Large intestine (tissue), 3 donors: ENCODE data around the gene KIF26B. TPM values are rescaled to one million over a fixed set of nuclear protein-coding genes. Genes with fewer than 3 reads are reported as not detected.

Experiments used
- DNase-seq, 2 donors: peaks; one replicate each; pipeline versions ENCODE4 v3.0.0 to v3.0.0-alpha.2; 2013
- H3K27ac ChIP-seq: one replicate; pipeline ENCODE4 v1.5.1; 2013; ENCODE audit warnings: low read length
- H3K27me3 ChIP-seq: 2 replicates; pipeline ENCODE4 v1.6.1; 2013; ENCODE audit warnings: low read length; ENCODE audit not compliant: control insufficient read depth, insufficient read depth
- H3K36me3 ChIP-seq: 2 replicates; pipeline ENCODE4 v1.6.1; 2013; ENCODE audit warnings: low read length; ENCODE audit not compliant: control insufficient read depth, insufficient read depth
- H3K4me1 ChIP-seq: one replicate; pipeline ENCODE4 v1.6.1; 2013; ENCODE audit warnings: low read length; ENCODE audit not compliant: control insufficient read depth, insufficient read depth
- H3K4me3 ChIP-seq: one replicate; pipeline ENCODE4 v1.5.1; 2013; ENCODE audit warnings: low read length
- H3K9me3 ChIP-seq: one replicate; pipeline ENCODE4 v1.6.1; 2013; ENCODE audit warnings: mild to moderate bottlenecking, low read depth, low read length, moderate library complexity; ENCODE audit not compliant: control insufficient read depth
- WGBS: methylation state at CpG from one replicate; pipeline ENCODE4 v1.1.5; 2013; ENCODE audit warnings: low lambda C conversion rate; ENCODE audit not compliant: insufficient coverage; 5-methylcytosine and 5-hydroxymethylcytosine counted together
- polyA plus RNA-seq: library from polyadenylated mRNA; unstranded; fragments of 120-200 nt; gene quantifications from one replicate; pipeline ENCODE4 v1.2.1, GENCODE V29; 2013

Gene KIF26B
- polyA plus RNA-seq, 1 donor = 3.9 TPM

GRCh38 chr1:245235156-245235555 lies 80.4 kb downstream of the KIF26B start:
- no peak overlapping the region for H3K4me3 ChIP-seq
- no peaks in the 10 kb centered on the region for H3K4me1 ChIP-seq
- H3K36me3 ChIP-seq = no peaks in the 10 kb centered on the region
- WGBS = 44% methylated on average over 2 of the region's 6 CpGs
- H3K27me3 ChIP-seq = no peaks in the 10 kb centered on the region
- no peak overlapping the region for H3K27ac ChIP-seq
- no peaks in the 10 kb centered on the region for H3K9me3 ChIP-seq
- no peak for DNase-seq

GRCh38 chr1:245240648-245241165 lies 85.9 kb downstream of the KIF26B start:
- H3K27ac ChIP-seq = no peak overlapping the region
- H3K4me1 ChIP-seq = no peaks in the 10 kb centered on the region
- no CpG with 5 or more reads among the region's 6 CpGs for WGBS
- no peaks in the 10 kb centered on the region for H3K9me3 ChIP-seq
- no peaks in the 10 kb centered on the region for H3K36me3 ChIP-seq
- H3K4me3 ChIP-seq = no peak overlapping the region
- peak in 1 of 2 donors; percentile 39 for DNase-seq
- no peaks in the 10 kb centered on the region for H3K27me3 ChIP-seq

GRCh38 chr1:245241526-245242130 lies 86.8 kb downstream of the KIF26B start:
- H3K27ac ChIP-seq = no peak overlapping the region
- H3K36me3 ChIP-seq = no peaks in the 10 kb centered on the region
- H3K27me3 ChIP-seq = no peaks in the 10 kb centered on the region
- DNase-seq = no peak
- H3K4me1 ChIP-seq = no peaks in the 10 kb centered on the region
- no peaks in the 10 kb centered on the region for H3K9me3 ChIP-seq
- H3K4me3 ChIP-seq = no peak overlapping the region
- no CpG with 5 or more reads among the region's 14 CpGs for WGBS

DNA sequence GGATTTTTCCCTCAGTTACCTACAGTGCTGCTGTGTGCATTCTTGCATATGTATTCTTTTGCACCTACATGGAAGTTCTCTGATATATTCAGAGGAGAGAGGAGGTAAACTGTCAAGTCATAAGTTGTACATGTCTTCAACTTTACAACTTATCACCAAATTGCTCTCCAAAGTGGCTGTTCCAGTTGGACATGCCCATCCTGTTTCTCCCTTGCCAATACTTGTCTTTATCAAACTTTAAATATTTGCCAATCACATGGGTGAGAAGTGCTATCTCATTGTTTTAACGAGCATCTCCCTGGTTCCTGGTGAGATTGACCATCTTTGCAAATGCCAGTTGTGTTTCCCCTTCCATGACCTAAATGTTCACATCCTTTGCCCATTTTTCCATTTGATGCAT lies 88.2 kb downstream of the KIF26B start:
- DNase-seq = no peak
- Histone ChIP-seq H3K4me3 (no peak overlapping the region), H3K27me3 (no peaks in the 10 kb centered on the region), H3K9me3 (no peaks in the 10 kb centered on the region), H3K27ac (no peak overlapping the region), H3K36me3 (no peaks in the 10 kb centered on the region), H3K4me1 (no peaks in the 10 kb centered on the region)
- 57% methylated on average over 1 of the region's 1 CpG for WGBS

DNA sequence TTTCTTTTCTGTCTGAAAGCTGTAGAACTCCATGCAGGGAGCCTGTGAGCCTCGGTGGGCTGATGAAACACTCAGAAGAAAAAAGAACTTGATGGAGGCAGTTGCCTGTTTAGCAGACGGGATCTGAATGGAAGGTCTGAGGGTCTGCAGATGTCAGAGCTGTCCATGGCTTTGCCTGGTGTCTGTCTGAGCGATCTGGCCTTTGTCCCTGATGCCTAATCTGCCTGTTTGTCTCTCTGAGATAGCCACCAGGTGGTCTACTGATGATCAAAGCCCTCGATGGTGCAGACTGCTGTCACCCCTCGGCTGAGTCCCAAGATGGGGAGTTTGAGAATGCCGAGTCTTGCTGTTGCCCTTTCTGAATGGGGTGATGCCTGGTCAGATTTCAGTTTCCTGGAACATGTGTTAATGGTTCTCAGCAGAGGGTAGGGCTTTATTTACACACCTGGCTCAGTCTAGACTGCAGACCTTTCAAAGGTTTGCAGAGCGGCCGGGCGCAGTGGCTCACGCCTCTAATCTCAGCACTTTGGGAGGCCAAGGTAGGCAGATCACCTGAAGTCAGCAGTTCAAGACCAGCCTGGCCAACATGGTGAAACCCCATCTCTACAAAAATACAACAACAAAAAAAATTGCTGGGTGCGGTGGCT lies 90.4 kb downstream of the KIF26B start:
- H3K27ac ChIP-seq = no peak overlapping the region
- H3K9me3 ChIP-seq = no peaks in the 10 kb centered on the region
- DNase-seq = peak; percentile 34 to 74
- H3K4me3 ChIP-seq = no peak overlapping the region
- H3K36me3 ChIP-seq = no peaks in the 10 kb centered on the region
- no peaks in the 10 kb centered on the region for H3K27me3 ChIP-seq
- WGBS = no CpG with 5 or more reads among the region's 11 CpGs
- no peaks in the 10 kb centered on the region for H3K4me1 ChIP-seq

GRCh38 chr1:245246433-245246832 lies 91.6 kb downstream of the KIF26B start:
- Histone ChIP-seq H3K36me3 (no peaks in the 10 kb centered on the region), H3K4me1 (no peaks in the 10 kb centered on the region), H3K27me3 (no peaks in the 10 kb centered on the region), H3K9me3 (no peaks in the 10 kb centered on the region), H3K27ac (no peak overlapping the region), H3K4me3 (no peak overlapping the region)
- WGBS = 100% methylated on average over 1 of the region's 4 CpGs
- DNase-seq = no peak

GRCh38 chr1:245247356-245247755 lies 92.6 kb downstream of the KIF26B start:
- Histone ChIP-seq H3K4me3 (no peak overlapping the region), H3K27me3 (no peaks in the 10 kb centered on the region), H3K36me3 (no peaks in the 10 kb centered on the region), H3K27ac (no peak overlapping the region), H3K9me3 (no peaks in the 10 kb centered on the region), H3K4me1 (no peaks in the 10 kb centered on the region)
- no peak for DNase-seq
- 93% methylated on average over 3 of the region's 12 CpGs for WGBS

GRCh38 chr1:245247801-245248200 lies 93.0 kb downstream of the KIF26B start:
- no peak for DNase-seq
- H3K27me3 ChIP-seq = no peaks in the 10 kb centered on the region
- no peaks in the 10 kb centered on the region for H3K9me3 ChIP-seq
- no peaks in the 10 kb centered on the region for H3K36me3 ChIP-seq
- H3K4me1 ChIP-seq = no peaks in the 10 kb centered on the region
- 90% methylated on average over 2 of the region's 7 CpGs for WGBS
- no peak overlapping the region for H3K27ac ChIP-seq
- no peak overlapping the region for H3K4me3 ChIP-seq

GRCh38 chr1:245248231-245248731 lies 93.5 kb downstream of the KIF26B start:
- Histone ChIP-seq H3K4me1 (no peaks in the 10 kb centered on the region), H3K9me3 (no peaks in the 10 kb centered on the region), H3K27me3 (no peaks in the 10 kb centered on the region), H3K27ac (no peak overlapping the region), H3K36me3 (no peaks in the 10 kb centered on the region), H3K4me3 (no peak overlapping the region)
- WGBS = 83% methylated on average over 8 of the region's 18 CpGs
- DNase-seq = no peak

GRCh38 chr1:245255783-245256182 lies 101.0 kb downstream of the KIF26B start:
- DNase-seq = no peak
- no CpG with 5 or more reads among the region's 3 CpGs for WGBS
- no peaks in the 10 kb centered on the region for H3K9me3 ChIP-seq
- no peak overlapping the region for H3K27ac ChIP-seq
- no peak overlapping the region for H3K4me3 ChIP-seq
- H3K27me3 ChIP-seq = no peaks in the 10 kb centered on the region
- no peaks in the 10 kb centered on the region for H3K36me3 ChIP-seq
- H3K4me1 ChIP-seq = peaks cover 12% of the 10 kb centered on the region
